OCI-LY3 (cell line): ENCODE results near the gene TMA7.

Experiments
- H2AFZ ChIP-seq: fragments of 200-600, 300-600 bp; shearing (Covaris generic); 2 replicates; pipeline ENCODE4 v1.6.0; 2014; ENCODE audit warnings: antibody characterized with exemption, low read depth, low read length
- H3K27ac ChIP-seq: fragments of 200-600, 300-600 bp; sonication (generic); 2 replicates; pipeline ENCODE4 v1.5.1; 2014; ENCODE audit warnings: mild to moderate bottlenecking, low read length, moderate library complexity, mixed read lengths
- H3K27me3 ChIP-seq: fragments of 200-600, 300-600 bp; sonication (generic); 2 replicates; pipeline ENCODE4 v1.6.1; 2014; ENCODE audit warnings: low read depth, low read length, mixed read lengths
- H3K36me3 ChIP-seq: fragments of 200-600, 300-600 bp; sonication (generic); replicated peaks from 2 replicates; pipeline ENCODE3; 2014; ENCODE audit warnings: low read depth, low read length, mixed read lengths
- H3K4me1 ChIP-seq: fragments of 300-600, 200-600 bp; sonication (generic); 2 replicates; pipeline ENCODE4 v1.6.1; 2014; ENCODE audit warnings: low read length, mixed read lengths
- H3K4me2 ChIP-seq: fragments of 200-600, 300-600 bp; sonication (generic); 2 replicates; pipeline ENCODE4 v1.6.1; 2014; ENCODE audit warnings: low read length, mixed read lengths
- H3K4me3 ChIP-seq: fragments of 300-600, 200-600 bp; sonication (generic); 2 replicates; pipeline ENCODE4 v1.5.1; 2014; ENCODE audit warnings: antibody characterized with exemption, mild to moderate bottlenecking, low read length, moderate library complexity
- H3K79me2 ChIP-seq: fragments of 300-600, 200-600 bp; shearing (Covaris generic); 2 replicates; pipeline ENCODE4 v1.6.1; 2014; ENCODE audit warnings: mild to moderate bottlenecking, low read length, mixed read lengths
- H3K9ac ChIP-seq: fragments of 300-600, 200-600 bp; shearing (Covaris generic); 2 replicates; pipeline ENCODE4 v1.6.0; 2014; ENCODE audit warnings: mild to moderate bottlenecking, low read length, moderate library complexity
- H3K9me3 ChIP-seq: fragments of 200-600, 300-600 bp; shearing (Covaris generic); 2 replicates; pipeline ENCODE4 v1.6.1; 2014; ENCODE audit warnings: low read length, mixed read lengths; ENCODE audit not compliant: insufficient read depth
- H4K20me1 ChIP-seq: fragments of 200-600, 300-600 bp; sonication (generic); 2 replicates; pipeline ENCODE4 v1.6.1; 2016; ENCODE audit warnings: low read length, mixed read lengths; ENCODE audit not compliant: insufficient read depth
- EZH2phosphoT487 ChIP-seq: fragments of 200-600 bp; shearing (Covaris generic); IDR thresholded peaks from 2 replicates; pipeline ENCODE4 v1.6.1; 2018; ENCODE audit warnings: antibody characterized with exemption, mixed run types, low read depth
- TF ChIP-seq, protein P1 (sequence below): fragments of 200-600, 300-600 bp; sonication (generic); IDR thresholded peaks from 2 replicates; pipeline ENCODE4 v1.5.1; 2014; ENCODE audit warnings: antibody characterized with exemption, low read length, low read depth

TMA7 gene

DNA sequence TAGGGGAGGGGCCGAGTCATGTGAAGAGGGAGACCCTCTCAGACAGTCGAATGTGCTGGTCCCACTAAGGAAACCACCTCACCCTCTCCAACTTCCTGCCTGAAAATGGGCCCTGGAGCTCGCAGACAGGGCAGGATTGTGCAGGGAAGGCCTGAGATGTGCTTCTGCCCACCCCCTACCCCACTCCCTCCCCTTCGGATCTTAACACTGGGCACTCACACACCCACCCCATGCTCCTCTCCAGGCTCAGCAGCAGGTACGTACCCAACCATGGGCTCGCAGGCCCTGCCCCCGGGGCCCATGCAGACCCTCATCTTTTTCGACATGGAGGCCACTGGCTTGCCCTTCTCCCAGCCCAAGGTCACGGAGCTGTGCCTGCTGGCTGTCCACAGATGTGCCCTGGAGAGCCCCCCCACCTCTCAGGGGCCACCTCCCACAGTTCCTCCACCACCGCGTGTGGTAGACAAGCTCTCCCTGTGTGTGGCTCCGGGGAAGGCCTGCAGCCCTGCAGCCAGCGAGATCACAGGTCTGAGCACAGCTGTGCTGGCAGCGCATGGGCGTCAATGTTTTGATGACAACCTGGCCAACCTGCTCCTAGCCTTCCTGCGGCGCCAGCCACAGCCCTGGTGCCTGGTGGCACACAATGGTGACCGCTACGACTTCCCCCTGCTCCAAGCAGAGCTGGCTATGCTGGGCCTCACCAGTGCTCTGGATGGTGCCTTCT lies 26.5 kb downstream of the TMA7 start:
- H3K9ac ChIP-seq: peak overlapping the region; percentile 90
- TF ChIP-seq, protein P1, sequence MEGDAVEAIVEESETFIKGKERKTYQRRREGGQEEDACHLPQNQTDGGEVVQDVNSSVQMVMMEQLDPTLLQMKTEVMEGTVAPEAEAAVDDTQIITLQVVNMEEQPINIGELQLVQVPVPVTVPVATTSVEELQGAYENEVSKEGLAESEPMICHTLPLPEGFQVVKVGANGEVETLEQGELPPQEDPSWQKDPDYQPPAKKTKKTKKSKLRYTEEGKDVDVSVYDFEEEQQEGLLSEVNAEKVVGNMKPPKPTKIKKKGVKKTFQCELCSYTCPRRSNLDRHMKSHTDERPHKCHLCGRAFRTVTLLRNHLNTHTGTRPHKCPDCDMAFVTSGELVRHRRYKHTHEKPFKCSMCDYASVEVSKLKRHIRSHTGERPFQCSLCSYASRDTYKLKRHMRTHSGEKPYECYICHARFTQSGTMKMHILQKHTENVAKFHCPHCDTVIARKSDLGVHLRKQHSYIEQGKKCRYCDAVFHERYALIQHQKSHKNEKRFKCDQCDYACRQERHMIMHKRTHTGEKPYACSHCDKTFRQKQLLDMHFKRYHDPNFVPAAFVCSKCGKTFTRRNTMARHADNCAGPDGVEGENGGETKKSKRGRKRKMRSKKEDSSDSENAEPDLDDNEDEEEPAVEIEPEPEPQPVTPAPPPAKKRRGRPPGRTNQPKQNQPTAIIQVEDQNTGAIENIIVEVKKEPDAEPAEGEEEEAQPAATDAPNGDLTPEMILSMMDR: no peak
- TF ChIP-seq EZH2phosphoT487: no peak
- peaks cover 41% of the 10 kb centered on the region for H3K36me3 ChIP-seq
- H3K4me2 ChIP-seq: peak overlapping the region; percentile 97
- H3K27ac ChIP-seq: peak overlapping the region; percentile 75
- no peaks in the 10 kb centered on the region for H3K9me3 ChIP-seq
- no peaks in the 10 kb centered on the region for H3K27me3 ChIP-seq
- peak overlapping the region; percentile 86 for H3K4me3 ChIP-seq
- H2AFZ ChIP-seq: no peak overlapping the region
- peaks cover 20% of the 10 kb centered on the region for H3K4me1 ChIP-seq
- H3K79me2 ChIP-seq: peaks cover 53% of the 10 kb centered on the region
- no peaks in the 10 kb centered on the region for H4K20me1 ChIP-seq

DNA sequence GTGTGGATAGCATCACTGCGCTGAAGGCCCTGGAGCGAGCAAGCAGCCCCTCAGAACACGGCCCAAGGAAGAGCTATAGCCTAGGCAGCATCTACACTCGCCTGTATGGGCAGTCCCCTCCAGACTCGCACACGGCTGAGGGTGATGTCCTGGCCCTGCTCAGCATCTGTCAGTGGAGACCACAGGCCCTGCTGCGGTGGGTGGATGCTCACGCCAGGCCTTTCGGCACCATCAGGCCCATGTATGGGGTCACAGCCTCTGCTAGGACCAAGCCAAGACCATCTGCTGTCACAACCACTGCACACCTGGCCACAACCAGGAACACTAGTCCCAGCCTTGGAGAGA lies 27.0 kb downstream of the TMA7 start:
- Histone ChIP-seq H3K4me2 (peak overlapping the region; percentile 97), H3K79me2 (peaks cover 58% of the 10 kb centered on the region)

DNA sequence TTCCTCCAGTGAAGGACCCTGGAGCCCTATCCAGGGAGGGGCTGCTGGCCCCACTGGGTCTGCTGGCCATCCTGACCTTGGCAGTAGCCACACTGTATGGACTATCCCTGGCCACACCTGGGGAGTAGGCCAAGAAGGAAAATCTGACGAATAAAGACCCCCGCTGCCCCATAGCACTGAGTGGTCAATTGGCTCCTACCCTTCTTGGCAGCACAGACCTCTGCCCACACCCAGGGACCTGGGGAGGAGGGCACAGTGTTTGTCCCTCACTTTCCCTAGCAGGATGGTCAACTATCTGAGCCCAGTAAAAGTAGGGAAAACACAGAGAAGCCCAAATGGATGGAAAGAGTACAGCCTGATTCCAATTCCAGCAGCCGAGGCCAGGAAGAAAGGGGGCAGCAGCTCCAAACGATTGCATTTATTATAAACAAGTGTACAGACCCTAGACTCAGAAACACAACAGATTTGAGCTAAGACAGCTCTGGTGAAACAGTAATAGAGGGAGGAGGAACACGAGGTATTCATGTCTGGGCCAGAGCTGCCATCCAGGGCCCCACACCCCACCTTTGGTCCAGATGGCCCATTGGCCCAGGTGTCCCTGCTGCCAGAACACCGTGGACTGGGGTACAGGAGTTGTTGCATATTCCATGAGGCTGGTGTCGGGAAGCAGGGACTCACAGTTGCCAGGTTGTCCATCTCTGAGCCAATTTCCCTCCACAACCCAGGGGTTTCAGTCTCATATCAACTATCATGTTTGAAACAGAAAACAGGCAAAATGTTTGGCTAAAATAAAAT lies 27.6 kb downstream of the TMA7 start:
- peak overlapping the region; percentile 86 for H3K4me3 ChIP-seq
- H3K79me2 ChIP-seq: peaks cover 58% of the 10 kb centered on the region
- H3K4me2 ChIP-seq: peak overlapping the region; percentile 97
- H3K27me3 ChIP-seq: no peaks in the 10 kb centered on the region
- H3K36me3 ChIP-seq: peaks cover 41% of the 10 kb centered on the region
- no peaks in the 10 kb centered on the region for H3K9me3 ChIP-seq
- H2AFZ ChIP-seq: no peak overlapping the region
- TF ChIP-seq EZH2phosphoT487: no peak
- TF ChIP-seq, protein P1: no peak
- H3K27ac ChIP-seq: peak overlapping the region; percentile 75
- H3K4me1 ChIP-seq: peaks cover 31% of the 10 kb centered on the region
- H3K9ac ChIP-seq: peak overlapping the region; percentile 90
- H4K20me1 ChIP-seq: no peaks in the 10 kb centered on the region

More for the DNA sequence above, 27.0 kb downstream of the TMA7 start:
- peak overlapping the region; percentile 86 for H3K4me3 ChIP-seq
- H4K20me1 ChIP-seq: no peaks in the 10 kb centered on the region
- no peak overlapping the region for H2AFZ ChIP-seq
- H3K9ac ChIP-seq: peak overlapping the region; percentile 90
- H3K36me3 ChIP-seq: peaks cover 41% of the 10 kb centered on the region
- peak overlapping the region; percentile 75 for H3K27ac ChIP-seq
- peaks cover 25% of the 10 kb centered on the region for H3K4me1 ChIP-seq
- no peaks in the 10 kb centered on the region for H3K9me3 ChIP-seq
- no peaks in the 10 kb centered on the region for H3K27me3 ChIP-seq
- TF ChIP-seq, protein P1: no peak
- TF ChIP-seq EZH2phosphoT487: no peak

DNA sequence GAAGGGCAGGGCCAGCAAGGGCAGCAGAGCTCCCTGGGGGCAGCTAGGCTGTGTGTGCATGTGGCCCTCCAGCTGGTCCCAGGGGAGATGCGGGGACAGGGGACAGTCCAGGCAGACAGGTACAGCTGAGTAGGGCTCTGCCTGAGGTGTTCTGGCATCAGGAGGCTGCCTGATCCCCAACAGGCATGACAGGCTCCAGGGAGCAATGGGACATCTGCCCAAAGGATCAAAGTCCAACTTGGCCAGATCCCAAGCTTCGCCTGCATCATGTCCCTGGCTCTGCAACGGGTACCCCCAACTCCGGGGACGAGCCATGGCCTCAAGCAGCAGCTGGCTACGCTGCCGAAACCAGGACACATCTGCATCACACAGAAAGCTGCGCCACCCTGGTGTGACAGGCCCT lies 28.3 kb downstream of the TMA7 start:
- Histone ChIP-seq H4K20me1 (no peaks in the 10 kb centered on the region), H3K79me2 (peaks cover 58% of the 10 kb centered on the region), H3K9ac (no peak overlapping the region), H3K27ac (no peak overlapping the region), H3K9me3 (no peaks in the 10 kb centered on the region), H3K4me2 (no peak overlapping the region), H2AFZ (no peak overlapping the region), H3K4me3 (no peak overlapping the region), H3K36me3 (peaks cover 41% of the 10 kb centered on the region), H3K27me3 (no peaks in the 10 kb centered on the region), H3K4me1 (peaks cover 36% of the 10 kb centered on the region)
- TF ChIP-seq, protein P1: no peak
- TF ChIP-seq EZH2phosphoT487: no peak
